Left lung (tissue), 10 donors: ENCODE data around the gene TIMM23. TPM values are rescaled to one million over a fixed set of nuclear protein-coding genes. Genes with fewer than 3 reads are reported as not detected.
"Not testable (repeated sequence)": the region's sequence is repeated elsewhere in the genome, so short reads cannot be mapped to it uniquely, and the experiment has no call there.

Experiments used
- ATAC-seq: fragments of 200-7000 bp; cut with Tn5 transposase; one replicate; pipeline ENCODE4 v1.9.1; 2020; ENCODE audit warnings: moderate library complexity
- DNase-seq, 4 donors: peaks; one replicate each; pipeline ENCODE4 v3.0.0-alpha.2; 2013 to 2020
- H3K27ac ChIP-seq, 2 donors: fragments of 200-600 bp; sonication (generic) in 1 of 2; one replicate each; pipeline versions ENCODE4 v1.5.0 to v1.8.0; 2020 to 2021
- H3K27me3 ChIP-seq, 2 donors: fragments of 200-600 bp; sonication (generic) in 1 of 2; one replicate each; pipeline versions ENCODE4 v1.5.0 to v1.8.0; 2020 to 2021
- H3K36me3 ChIP-seq, 2 donors: fragments of 200-600 bp; sonication (generic) in 1 of 2; one replicate each; pipeline versions ENCODE4 v1.5.0 to v1.8.0; 2020 to 2021
- H3K4me1 ChIP-seq, 2 donors: fragments of 200-600 bp; one replicate each; pipeline ENCODE4 v1.8.0; 2021
- H3K4me3 ChIP-seq, 2 donors: fragments of 200-600 bp; sonication (generic) in 1 of 2; one replicate each; pipeline versions ENCODE4 v1.5.0 to v1.8.0; 2020 to 2021; ENCODE audit warnings: mild to moderate bottlenecking in 1 of 2
- H3K9me3 ChIP-seq, 2 donors: fragments of 200-600 bp; sonication (generic) in 1 of 2; one replicate each; pipeline versions ENCODE4 v1.5.0 to v1.8.0; 2020 to 2021
- intact Hi-C, 2 donors: fragments of 100-400 bp; cut with DNase I; formaldehyde crosslinking; loops; one replicate each; pipeline versions ENCODE4 v1.11.2 to v1.14.2; 2022
- polyA plus RNA-seq, 6 donors: library from polyadenylated mRNA; unstranded; fragments of 120-200 nt; gene quantifications; one replicate each; pipeline ENCODE4 v1.2.1, GENCODE V29; 2013; ENCODE audit not compliant: insufficient read length in 6 of 6
- total RNA-seq, 2 donors: library from RNA; stranded (reverse); fragmentation: NEBNext Ultra II Directional; extraction: Animal tissue kit (Norgen Biotek cat#: 25700); gene quantifications; one replicate each; pipeline ENCODE4 v1.2.1, GENCODE V29; 2021
- TF ChIP-seq, protein P1 (sequence below), 2 donors: fragments of 200-600 bp; sonication (generic) in 1 of 2; IDR thresholded peaks; one replicate each; pipeline versions ENCODE4 v1.5.0 to v1.8.0; 2021; ENCODE audit warnings: antibody characterized with exemption in 2 of 2
- donor health status: DM: no; HTN: yes; CAD: no.
- donor health status: DM: no; HTN: no; CAD: no.

TIMM23 gene
- total and polyA plus RNA-seq, 8 donors, result 42.8 to 50.1 (median 45.0) TPM

GRCh38 chr10:46046261-46046660, 74.0 kb downstream of the TIMM23 start, which contains the start of gene MSMB:
Gene MSMB, minus strand, starts transcription at chr10:46046269. Its CDS starts 32 bp downstream, at chr10:46046237.
- Histone ChIP-seq H3K9me3 (no peaks in the 10 kb centered on the region), H3K27me3 (peaks cover 0 to 6% of the 10 kb centered on the region in 2 donors), H3K4me1 (no peaks in the 10 kb centered on the region), H3K36me3 (no peaks in the 10 kb centered on the region), H3K27ac (no peak within 1 kb of the TSS), H3K4me3 (no peak within 1 kb of the TSS)
- intact Hi-C loops, result no loop called here
- TF ChIP-seq, protein P1, sequence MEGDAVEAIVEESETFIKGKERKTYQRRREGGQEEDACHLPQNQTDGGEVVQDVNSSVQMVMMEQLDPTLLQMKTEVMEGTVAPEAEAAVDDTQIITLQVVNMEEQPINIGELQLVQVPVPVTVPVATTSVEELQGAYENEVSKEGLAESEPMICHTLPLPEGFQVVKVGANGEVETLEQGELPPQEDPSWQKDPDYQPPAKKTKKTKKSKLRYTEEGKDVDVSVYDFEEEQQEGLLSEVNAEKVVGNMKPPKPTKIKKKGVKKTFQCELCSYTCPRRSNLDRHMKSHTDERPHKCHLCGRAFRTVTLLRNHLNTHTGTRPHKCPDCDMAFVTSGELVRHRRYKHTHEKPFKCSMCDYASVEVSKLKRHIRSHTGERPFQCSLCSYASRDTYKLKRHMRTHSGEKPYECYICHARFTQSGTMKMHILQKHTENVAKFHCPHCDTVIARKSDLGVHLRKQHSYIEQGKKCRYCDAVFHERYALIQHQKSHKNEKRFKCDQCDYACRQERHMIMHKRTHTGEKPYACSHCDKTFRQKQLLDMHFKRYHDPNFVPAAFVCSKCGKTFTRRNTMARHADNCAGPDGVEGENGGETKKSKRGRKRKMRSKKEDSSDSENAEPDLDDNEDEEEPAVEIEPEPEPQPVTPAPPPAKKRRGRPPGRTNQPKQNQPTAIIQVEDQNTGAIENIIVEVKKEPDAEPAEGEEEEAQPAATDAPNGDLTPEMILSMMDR (IDR thresholded peaks at IDR 0.05), result no peak
- no peak for DNase-seq
- ATAC-seq, result no peak

GRCh38 chr10:46048152-46048551, 75.9 kb downstream of the TIMM23 start:
- TF ChIP-seq, protein P1 (IDR thresholded peaks at IDR 0.05), result no peak
- ATAC-seq, result no peak
- Histone ChIP-seq H3K9me3 (no peaks in the 10 kb centered on the region), H3K36me3 (no peaks in the 10 kb centered on the region), H3K27me3 (peaks cover 0 to 6% of the 10 kb centered on the region in 2 donors), H3K4me3 (no peak overlapping the region), H3K4me1 (no peaks in the 10 kb centered on the region), H3K27ac (no peak overlapping the region)
- intact Hi-C loops, result no loop called here
- no peak for DNase-seq

DNA sequence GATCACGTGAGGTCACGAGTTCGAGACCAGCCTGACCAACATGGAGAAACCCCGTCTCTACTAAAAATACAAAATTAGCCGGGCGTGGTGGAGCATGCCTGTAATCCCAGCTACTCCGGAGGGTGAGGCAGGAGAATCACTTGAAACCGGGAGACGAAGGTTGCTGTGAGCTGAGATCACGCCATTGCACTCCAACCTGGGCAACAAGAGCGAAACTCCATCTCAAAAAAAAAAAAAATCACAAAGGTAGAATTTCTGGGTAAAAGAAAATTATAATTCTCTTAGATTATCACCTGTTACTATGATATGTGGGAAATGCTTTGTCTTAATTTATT, 77.2 kb downstream of the TIMM23 start:
- intact Hi-C loops, H3K9me3 ChIP-seq, H3K27ac ChIP-seq, H3K4me1 ChIP-seq, DNase-seq, H3K27me3 ChIP-seq, ATAC-seq, H3K36me3 ChIP-seq, H3K4me3 ChIP-seq: not testable (repeated sequence)

GRCh38 chr10:46050941-46051623, 78.8 kb downstream of the TIMM23 start:
- H3K9me3 ChIP-seq, result no peaks in the 10 kb centered on the region
- H3K4me3 ChIP-seq, result no peak overlapping the region
- no peak for DNase-seq

GRCh38 chr10:46052057-46052790, 79.9 kb downstream of the TIMM23 start:
- intact Hi-C loops, result no loop called here
- Histone ChIP-seq H3K27me3 (peaks cover 0 to 6% of the 10 kb centered on the region in 2 donors), H3K9me3 (peaks cover 0 to 5% of the 10 kb centered on the region in 2 donors), H3K36me3 (no peaks in the 10 kb centered on the region), H3K4me3 (no peak overlapping the region), H3K27ac (no peak overlapping the region), H3K4me1 (no peaks in the 10 kb centered on the region)
- ATAC-seq (peak; percentile 44), DNase-seq (no peak)
- TF ChIP-seq, protein P1 (IDR thresholded peaks at IDR 0.05), result no peak

More at GRCh38 chr10:46050941-46051623, 78.8 kb downstream of the TIMM23 start:
- no peak for ATAC-seq
- Histone ChIP-seq H3K27me3 (peaks cover 0 to 6% of the 10 kb centered on the region in 2 donors), H3K4me1 (no peaks in the 10 kb centered on the region), H3K36me3 (no peaks in the 10 kb centered on the region), H3K27ac (no peak overlapping the region)
- TF ChIP-seq, protein P1 (IDR thresholded peaks at IDR 0.05), result no peak
- intact Hi-C loops, result no loop called here
